Measurements from ENCODE around the gene ETNPPL.

The ETNPPL gene

DNA sequence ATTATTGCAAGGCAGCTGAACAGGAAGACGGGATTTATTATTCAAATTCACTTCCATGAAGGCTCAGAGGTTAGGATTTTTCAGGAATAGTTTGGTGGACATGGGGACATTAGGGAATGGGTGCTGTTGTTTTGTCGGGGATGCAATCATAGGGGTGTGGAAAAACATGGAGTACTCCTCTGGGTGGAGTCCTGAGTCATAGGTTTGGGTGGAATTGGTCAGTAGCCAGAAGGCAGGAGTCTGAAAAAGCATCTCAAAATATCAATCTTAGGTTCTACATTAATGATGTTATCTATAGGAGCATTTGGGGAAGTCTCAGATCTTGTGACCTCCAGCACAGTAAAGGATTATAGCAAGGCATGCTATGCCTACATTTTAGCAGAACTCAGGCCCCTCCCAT is 14.5 kb upstream of the ETNPPL start:
- H3K4me3 ChIP-seq (ENCODE audit: low read length) = no peak overlapping the region
- TF ChIP-seq ZNF274 (IDR thresholded peaks at IDR 0.05; ENCODE audit: low read depth, low read length) = no peak

GRCh38 chr4:108775921-108776320 is 13.1 kb upstream of the ETNPPL start:
- H3K4me3 ChIP-seq (ENCODE audit: low read length) = no peak overlapping the region
- TF ChIP-seq ZNF274 (IDR thresholded peaks at IDR 0.05; ENCODE audit: low read depth, low read length) = no peak

GRCh38 chr4:108774809-108775530 is 12.1 kb upstream of the ETNPPL start:
- TF ChIP-seq ZNF274 (IDR thresholded peaks at IDR 0.05; ENCODE audit: low read depth, low read length) = no peak
- no peak overlapping the region for H3K4me3 ChIP-seq (ENCODE audit: low read length)

GRCh38 chr4:108772402-108772801 is 9.5 kb upstream of the ETNPPL start:
- no peak for TF ChIP-seq ZNF274 (IDR thresholded peaks at IDR 0.05; ENCODE audit: low read depth, low read length)
- no peak overlapping the region for H3K4me3 ChIP-seq (ENCODE audit: low read length)

DNA sequence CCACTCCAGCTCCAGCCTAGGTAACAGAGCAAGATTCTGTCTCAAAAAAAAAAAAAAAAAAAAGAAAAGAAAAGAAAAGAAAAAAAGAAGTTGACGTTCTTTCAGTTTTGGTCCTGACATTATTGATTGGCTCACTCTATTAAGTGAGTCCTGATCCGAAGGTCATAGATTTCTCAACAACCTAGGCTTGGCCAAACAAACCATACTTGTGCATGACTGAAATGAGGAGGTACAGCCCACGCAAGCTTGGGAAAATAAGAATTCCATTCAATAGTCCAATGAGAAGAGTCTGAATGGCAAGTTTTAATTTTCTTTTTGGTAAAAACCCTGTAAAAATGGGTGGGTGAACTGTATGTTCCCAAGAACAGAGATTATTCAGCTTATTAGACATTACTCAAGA is 3.2 kb upstream of the ETNPPL start:
- H3K4me3 ChIP-seq (ENCODE audit: low read length) = no peak overlapping the region
- no peak for TF ChIP-seq ZNF274 (IDR thresholded peaks at IDR 0.05; ENCODE audit: low read depth, low read length)

GRCh38 chr4:108763986-108764385 is 1.1 kb upstream of the ETNPPL start:
- no peak for TF ChIP-seq ZNF274 (IDR thresholded peaks at IDR 0.05; ENCODE audit: low read depth, low read length)
- H3K4me3 ChIP-seq (ENCODE audit: low read length) = no peak overlapping the region

DNA sequence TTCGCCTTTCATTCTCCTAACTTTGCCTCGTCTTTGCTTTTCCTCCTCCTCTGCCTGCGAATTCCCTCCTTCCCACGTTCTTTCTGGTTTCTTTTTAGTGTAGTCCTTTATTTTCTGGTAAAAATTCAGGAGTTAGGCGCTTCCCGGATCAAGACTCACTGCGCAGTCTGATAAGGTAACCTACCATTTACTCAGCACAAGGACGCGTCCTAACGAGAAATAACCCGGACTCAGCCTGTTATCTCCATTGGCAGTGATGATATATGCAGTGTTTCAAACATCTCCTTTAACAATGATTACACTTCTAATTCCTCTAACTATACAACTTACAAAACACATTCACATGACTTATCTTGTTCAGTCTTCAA is 357 bp upstream of the ETNPPL start:
- no peak for TF ChIP-seq ZNF274 (IDR thresholded peaks at IDR 0.05; ENCODE audit: low read depth, low read length)
- peak overlapping the region; percentile 41; the same call in 1 of the 2 replicates for H3K4me3 ChIP-seq (ENCODE audit: low read length)

DNA sequence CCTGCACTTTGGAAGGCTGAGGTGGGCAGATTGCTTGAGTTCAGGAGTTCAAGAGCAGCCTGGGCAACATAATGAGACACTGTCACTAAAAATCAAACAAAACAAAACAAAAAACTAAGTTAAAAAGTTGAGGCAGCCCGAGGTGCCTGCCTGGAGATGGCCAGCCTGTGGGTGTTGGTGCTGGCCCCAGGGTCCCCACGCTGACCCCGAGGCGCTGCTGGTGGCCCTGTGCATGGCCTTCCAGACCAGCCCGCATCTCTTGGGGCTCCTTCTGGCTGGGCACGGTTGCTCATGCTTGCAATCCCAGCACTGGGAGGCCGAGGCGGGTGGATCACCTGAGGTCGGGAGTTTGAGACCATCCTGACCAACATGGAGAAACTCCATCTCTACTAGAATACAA is 4.4 kb downstream of the ETNPPL start:
- TF ChIP-seq ZNF274 (IDR thresholded peaks at IDR 0.05; ENCODE audit: low read depth, low read length) = no peak
- H3K4me3 ChIP-seq (ENCODE audit: low read length) = no peak overlapping the region

GRCh38 chr4:108754327-108754726 is 8.5 kb downstream of the ETNPPL start:
- TF ChIP-seq ZNF274 (IDR thresholded peaks at IDR 0.05; ENCODE audit: low read depth, low read length) = no peak
- no peak overlapping the region for H3K4me3 ChIP-seq (ENCODE audit: low read length)

- H3K4me3 ChIP-seq (ENCODE audit: low read length) = no peak overlapping the region
- TF ChIP-seq ZNF274 (IDR thresholded peaks at IDR 0.05; ENCODE audit: low read depth, low read length) = no peak
These were observed 11.5 kb downstream of the ETNPPL start for GRCh38 chr4:108751321-108751720.

GRCh38 chr4:108749119-108749518 is 13.7 kb downstream of the ETNPPL start:
- TF ChIP-seq ZNF274 (IDR thresholded peaks at IDR 0.05; ENCODE audit: low read depth, low read length) = no peak
- no peak overlapping the region for H3K4me3 ChIP-seq (ENCODE audit: low read length)

DNA sequence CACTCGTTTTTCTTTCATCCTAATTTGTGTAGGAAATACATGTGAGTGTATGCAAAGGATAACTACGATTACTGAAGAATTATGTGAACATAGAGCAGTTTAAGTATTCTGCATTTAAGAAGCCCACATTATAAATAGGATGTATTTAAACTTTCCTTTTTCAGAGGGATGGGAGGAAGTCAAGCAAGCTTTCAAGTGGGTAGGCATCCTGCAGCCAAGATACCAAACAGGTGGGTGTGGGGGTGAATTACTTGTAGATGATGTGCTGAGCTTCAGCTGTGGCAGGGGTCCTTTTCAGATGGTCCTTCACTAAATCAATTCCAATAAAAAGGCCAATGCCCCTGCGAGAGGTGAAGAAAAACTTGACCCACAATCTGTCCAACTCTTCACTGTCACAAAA is 16.3 kb downstream of the ETNPPL start:
- no peak overlapping the region for H3K4me3 ChIP-seq (ENCODE audit: low read length)
- no peak for TF ChIP-seq ZNF274 (IDR thresholded peaks at IDR 0.05; ENCODE audit: low read depth, low read length)

DNA sequence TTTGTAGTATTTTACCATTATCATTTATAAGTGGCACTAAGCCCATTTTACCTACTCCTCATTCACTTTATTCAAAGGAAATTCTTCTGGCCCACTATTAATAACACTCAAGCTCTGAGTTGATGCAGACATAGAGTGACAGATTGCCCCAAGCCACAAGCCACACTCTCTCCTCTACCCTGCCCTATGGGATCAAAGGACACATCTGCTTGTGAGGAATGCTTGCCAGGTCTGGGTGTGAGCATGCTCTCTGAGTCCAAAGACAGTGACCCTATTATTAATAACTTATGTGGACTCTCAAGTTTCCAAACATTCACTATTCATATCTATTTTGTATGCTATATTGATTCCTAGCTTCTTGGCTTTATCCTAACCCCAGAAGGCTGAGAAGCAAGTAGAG is 18.5 kb downstream of the ETNPPL start:
- TF ChIP-seq ZNF274 (IDR thresholded peaks at IDR 0.05; ENCODE audit: low read depth, low read length) = no peak
- no peak overlapping the region for H3K4me3 ChIP-seq (ENCODE audit: low read length)

- TF ChIP-seq ZNF274 (IDR thresholded peaks at IDR 0.05; ENCODE audit: low read depth, low read length) = no peak
- H3K4me3 ChIP-seq (ENCODE audit: low read length) = no peak overlapping the region
These were observed 20.1 kb downstream of the ETNPPL start for GRCh38 chr4:108742451-108743420.
